8988T (cell line): ENCODE data around the gene SFI1.
"Not testable (repeated sequence)": the region's sequence is repeated elsewhere in the genome, so short reads cannot be mapped to it uniquely, and the experiment has no call there.

Source experiments
- DNase-seq: peaks from one replicate; pipeline ENCODE4 v3.0.0; 2011

Gene SFI1

DNA sequence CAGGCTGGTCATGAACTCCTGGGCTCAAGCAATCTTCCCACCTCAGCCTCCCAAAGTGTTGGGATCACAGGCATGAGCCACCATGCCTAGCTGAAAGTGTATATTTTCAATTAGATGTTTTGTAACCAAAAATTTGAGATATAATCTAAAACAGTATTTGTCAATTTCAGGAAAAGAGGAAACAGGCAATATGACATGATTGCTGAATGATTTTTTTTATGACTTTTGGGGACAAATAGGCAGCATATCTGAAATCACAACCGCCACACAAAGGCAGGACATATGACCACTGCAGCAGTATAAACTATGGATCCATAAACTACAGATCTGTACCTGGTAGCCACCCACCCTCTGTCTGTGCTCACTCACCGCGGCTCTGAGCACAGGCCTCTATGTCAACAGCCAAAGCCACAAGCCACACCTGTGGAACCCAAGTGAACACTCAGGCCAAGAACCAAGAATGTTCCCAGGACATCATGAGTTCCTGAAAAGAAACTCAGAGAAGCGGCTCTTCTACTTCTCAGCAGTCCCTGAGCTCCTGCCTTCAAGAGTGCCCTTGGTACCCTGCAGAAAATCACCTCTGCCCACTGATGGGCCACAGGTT lies 143.2 kb downstream of the SFI1 start:
- no peak for DNase-seq

DNA sequence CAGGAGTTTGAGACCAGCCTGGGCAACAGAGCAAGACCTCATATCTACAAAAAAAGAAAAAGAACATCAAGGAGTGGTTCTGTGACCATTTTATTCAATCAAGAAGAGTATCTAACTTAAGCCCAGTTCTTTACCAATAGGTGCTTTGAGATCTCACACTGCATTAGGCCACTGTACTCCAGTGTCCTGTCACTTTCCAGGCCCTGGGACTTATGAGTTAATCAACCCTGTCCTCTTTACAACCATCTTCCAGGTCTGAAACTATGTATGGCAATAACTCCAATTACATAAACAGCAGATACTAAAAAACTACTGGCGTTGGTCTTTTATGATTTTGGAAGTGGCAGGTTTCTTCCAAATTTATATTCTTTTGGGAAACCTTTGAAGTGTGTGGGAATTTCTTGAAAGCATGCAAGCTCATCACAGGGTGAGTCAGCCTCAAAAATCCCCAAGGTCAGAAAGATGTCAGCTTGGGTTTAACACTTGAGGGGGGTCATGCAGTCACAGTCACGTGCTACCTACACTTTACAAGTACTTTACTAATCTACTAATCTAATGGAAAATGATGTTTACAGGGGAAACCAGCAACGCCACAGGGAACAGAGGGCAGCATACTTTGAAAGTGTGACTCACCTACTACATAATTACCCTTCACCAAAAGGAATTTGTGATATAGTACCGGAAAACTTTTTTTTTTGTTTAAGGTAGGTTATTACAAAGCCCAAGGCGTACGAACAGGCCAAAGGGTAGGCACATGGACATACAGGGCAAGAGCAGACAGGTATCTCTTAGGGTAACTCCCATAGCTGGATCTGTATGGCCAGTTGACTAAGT lies 150.1 kb downstream of the SFI1 start:
- no peak for DNase-seq

DNA sequence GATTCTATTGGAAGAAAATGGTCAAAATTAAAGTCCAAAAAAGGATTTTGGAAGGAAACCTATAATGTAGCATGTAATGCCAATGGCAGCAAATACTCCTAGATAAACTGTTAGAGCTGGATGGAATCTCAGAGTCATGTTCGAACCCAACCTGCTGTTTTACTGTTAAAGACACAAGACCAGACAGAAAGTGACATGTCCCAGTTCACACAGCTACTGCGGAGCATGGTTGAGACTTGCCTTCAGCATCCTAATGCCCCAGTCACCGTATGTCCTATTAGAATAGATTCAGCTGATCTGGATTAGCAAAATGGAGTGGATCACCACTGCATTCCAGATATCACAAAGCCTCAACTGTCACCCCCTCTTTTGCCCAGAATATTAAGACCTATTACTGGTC lies 150.7 kb downstream of the SFI1 start:
- no peak for DNase-seq

DNA sequence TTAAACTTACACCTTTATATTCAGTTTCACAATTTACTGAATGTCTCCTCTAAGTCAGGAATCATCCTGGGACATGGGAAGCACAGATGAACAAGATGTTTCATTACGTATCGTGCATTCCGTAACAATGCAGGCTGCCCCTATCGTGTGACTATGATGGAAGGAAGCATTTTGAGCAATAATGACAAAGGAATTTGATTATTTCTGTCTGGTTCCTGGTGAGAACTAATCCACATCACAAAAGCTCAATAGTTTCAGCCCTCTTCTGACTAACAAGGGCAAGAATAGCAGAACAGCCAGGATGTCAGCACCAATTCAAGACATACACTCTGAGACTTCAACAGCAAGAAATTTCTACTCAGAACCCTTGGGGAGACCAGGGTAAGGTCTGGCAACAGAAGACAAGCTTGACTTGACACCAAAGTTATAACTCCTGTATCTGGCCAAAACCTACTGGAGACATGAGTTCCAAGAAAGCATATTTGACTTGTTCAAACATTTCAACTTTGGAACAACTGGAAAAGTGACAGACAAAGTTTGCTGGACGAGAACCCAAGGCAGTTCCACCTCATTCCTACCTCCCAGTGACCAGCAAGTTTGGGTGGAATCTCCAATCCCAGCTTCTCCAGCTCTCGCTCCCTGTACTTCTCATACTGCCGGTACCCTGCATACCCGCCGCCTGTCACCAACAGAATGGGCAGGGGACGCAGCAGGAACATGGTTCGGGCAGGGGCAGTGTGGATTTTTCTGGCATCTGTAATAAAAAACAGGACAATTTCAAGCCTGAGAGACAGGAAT lies 151.4 kb downstream of the SFI1 start:
- DNase-seq, result no peak

DNA sequence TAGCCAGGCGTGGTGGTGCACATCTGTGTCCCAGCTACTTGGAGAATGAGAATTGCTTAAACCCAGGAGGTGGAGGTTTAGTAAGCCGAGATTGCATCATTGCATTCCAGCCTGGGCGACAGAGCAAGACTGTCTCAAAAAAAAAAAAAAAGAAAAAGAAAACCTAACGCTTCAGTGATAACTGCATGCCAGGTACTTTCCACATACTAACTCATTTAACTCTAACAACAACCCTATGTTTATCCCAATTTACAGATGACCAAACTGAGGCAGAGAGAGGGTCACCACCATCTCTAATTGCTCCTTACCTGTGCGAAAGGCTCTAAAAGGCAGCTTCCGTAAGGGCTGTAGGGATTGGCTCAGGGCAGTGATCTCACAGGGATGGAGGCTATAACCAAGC lies 154.1 kb downstream of the SFI1 start:
- no peak for DNase-seq

DNA sequence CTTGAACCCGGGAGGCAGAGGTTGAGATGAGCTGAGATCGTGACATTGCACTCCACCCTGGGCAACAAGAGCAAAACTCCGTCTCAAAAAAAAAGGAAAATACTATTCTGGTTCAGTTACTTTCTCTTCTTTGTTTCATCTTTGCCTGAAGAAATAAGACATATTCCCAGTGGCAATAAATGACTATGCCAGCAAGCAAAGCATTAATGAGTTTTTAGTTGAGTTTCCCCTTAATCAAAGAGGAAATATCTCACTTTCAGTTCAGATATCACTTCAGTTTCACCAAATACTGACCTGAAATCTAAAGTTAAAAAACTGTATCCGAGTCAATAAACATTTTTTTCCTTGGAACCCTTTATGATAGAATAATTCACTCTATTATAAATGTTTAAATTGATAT lies 155.3 kb downstream of the SFI1 start:
- no peak for DNase-seq

DNA sequence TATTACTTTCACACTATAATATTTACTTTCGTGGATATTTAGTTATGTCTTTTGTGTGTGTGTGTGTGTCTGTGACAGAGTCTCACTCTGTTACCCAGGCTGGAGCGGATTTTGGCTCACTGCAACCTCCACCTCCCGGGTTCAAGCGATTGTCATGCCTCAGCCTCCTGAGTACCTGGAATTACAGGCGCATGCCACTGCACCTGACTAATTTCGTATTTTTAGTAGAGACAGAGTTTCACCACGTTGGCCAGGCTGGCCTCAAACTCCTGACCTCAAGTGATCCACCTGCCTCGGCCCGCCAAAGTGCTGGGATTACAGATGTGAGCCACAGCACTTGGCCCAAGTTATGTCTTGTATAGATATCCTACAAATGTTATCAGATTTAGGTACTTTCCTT lies 155.8 kb downstream of the SFI1 start:
- no peak for DNase-seq

DNA sequence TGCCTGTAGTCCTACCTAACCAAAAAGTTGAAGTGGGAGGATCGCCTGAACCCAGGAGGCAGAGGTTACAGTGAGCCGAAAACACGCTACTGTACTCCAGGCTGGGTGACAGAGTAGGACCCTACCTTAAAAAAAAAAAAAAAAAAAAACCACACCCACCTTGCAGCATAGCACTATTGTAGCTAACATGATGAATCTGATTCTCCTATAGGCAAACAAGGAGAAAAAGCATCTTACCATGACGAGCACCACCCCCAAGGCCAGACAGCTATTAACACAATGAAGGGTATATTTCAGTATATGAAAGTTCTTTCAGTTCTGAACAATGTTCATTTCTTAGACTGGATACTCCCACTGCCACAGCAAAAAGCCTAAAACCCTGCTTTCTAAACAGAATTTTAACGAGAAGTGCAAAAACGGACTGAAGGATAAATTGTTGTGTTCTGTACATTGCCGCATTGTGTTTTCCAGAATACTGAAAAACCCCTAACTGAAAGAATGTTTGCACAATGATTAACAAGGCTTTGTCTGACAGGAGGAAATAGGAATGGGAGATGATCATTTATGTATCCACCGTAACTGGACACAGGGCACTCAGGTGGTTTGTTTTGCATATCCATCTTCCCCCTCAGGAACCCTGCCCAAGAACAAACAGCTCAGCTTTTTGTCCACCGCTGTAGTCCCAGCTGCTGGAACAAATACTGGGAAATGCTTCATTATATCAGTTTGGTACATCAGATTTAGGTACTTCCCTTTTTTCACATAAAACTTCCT lies 156.8 kb downstream of the SFI1 start:
- no peak for DNase-seq

DNA sequence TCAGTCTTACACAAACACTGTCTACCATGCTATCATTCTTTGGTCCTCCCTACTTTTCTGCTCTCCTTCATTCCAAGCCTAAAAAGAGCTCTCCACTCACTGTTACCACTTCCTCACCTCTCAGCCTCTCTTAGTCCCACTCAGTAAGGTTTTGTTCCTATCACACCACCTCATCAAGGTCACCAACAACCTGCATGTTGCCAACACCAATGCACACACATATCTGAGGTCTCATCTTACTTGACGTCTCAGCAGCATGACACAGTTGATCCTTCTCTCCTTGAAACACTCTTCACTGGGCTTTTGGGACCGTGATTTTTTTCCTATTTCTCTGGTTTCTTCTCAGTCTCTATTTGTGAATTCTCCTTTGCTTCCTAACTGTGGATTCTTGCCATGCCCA lies 157.6 kb downstream of the SFI1 start:
- no peak for DNase-seq

DNA sequence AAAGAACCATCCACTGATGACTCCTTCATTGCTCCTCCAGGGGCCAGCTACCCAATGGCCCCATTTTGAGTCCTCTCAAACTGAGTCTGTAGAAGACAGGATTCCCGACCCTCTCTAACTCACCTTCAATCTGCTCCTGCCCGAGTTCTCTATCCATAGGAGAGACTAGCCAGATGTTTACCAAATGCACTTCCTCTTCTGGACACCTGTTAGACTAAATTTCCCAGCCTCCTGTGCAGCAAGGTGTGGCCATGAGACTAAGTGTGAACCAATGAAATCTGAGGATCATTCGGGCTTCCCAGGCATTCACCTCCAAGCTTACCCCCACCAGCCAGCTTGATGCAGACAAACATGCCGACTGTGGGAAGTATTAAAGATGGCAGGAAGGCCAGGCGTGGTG lies 158.1 kb downstream of the SFI1 start:
- no peak for DNase-seq

DNA sequence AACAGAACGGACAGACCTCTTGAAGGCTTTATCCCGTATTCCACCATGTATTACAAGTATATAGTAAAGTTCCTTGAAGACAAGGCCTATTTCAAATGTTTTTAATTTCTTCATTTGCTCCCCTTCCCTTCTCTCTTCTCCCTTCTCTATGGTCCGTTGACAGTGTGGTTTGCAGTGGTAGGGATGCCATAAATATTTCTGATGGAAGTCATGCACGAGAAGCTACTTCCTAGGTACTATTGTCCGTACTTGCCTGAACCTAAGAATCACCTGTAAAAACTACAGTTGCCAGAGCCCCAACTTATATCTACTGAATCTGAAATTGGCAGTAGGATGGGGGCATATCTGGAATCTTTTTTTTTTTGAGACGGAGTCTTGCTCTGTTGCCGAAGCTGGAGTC lies 162.9 kb downstream of the SFI1 start:
- DNase-seq, result no peak

DNA sequence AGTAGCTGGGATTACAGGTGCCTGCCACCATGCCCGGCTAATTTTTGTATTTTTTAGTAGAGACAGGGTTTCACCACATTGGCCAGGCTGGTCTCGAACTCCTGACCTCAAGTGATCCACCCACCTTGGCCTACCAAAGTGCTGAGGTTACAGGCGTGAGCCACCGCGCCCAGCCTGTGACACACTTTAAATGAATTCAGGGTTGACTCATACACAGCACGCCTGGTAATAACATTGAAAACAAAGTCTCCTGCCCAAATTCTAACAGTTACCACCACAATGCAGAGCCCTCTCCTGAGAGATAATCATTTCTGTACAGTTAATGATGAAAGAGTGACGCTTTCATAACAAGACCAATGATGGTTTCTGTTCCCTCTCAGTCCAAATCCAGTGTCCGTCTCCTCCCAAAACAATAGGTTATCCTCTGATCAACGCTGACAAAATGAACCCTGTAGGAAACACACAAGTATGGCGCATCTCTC lies 164.6 kb downstream of the SFI1 start:
- not testable (repeated sequence) for DNase-seq

DNA sequence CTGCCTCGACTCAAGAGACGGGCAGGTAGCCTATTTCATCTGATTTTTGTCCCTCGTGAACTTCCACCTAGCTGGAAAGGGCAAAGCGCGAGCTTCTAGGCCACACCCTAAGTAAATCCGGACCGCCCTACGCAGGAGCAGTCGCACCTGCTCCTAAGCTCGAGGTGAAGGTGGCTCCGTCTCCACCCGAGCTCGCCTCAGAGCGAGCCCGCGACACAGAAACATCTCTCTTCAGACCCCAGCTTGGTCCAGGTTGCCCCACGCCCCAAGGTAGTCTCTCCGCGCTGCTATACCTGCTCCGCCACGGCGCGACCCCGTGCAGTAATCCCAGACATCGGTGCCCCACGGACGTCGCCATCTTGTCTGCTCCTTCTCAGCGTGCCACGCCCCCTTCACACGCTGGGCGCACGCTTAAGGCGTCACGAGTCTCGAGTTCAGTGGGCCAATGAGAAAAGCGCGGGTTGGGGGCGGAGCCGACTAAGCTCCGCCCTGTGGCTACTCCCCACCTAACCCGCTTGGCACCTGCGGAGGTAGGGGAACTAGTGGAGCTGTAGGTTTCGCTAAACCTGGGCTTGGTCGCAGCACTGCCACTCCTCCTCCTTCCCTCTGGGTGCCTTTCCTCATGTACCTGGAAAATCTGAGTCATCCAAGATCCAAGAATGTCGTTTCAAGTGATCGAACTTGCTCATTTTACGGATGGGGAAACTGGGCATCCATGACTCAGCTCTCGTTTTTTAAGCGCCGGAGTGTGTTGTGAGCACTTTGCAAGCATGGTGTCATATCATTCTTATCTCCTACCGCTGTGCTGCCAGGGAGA lies 165.7 kb downstream of the SFI1 start, which contains the start of gene PISD:
Gene PISD, minus strand, starts transcription at position 365 of the 817 bp plus-strand sequence. Its CDS starts 7 bp downstream, at position 358.
- DNase-seq, result peak; percentile 74

DNA sequence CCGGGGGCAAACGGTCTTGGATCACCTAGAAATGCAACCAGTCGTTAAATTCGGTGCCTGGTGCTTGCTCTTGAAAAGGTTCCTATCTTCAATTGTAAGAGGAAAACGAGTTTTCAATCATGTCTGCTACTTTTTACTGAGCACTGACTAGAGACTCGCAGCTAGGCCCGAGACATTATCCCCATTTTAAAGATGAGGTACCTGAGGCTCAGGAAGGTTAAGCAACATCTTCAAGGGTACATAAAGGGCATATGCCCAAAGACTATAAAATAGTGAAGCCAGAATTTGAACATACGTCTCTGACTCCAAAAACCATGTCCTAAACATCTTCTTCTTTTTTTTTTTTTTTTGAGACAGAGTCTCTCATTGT lies 166.3 kb downstream of the SFI1 start:
- DNase-seq, result no peak
